ENCODE data around the gene HS3ST3A1.

GRCh38 chr17:13599168-13599577 is 2.6 kb downstream of the HS3ST3A1 start:
- TF ChIP-seq CTCF (conservative IDR thresholded peaks at IDR 0.05; ENCODE audit: low read depth, low read length): no peak
- TF ChIP-seq POLR2A (IDR thresholded peaks at IDR 0.05; ENCODE audit: low read depth, low read length): no peak
- TF ChIP-seq NFE2L2 (IDR thresholded peaks at IDR 0.05; ENCODE audit: low read depth, low read length): no peak
- TF ChIP-seq MXI1 (IDR thresholded peaks at IDR 0.05; ENCODE audit: borderline replicate concordance, low read depth, low read length): no peak
- TF ChIP-seq RFX5 (IDR thresholded peaks at IDR 0.05; ENCODE audit: low read depth, low read length): no peak
- no peak for TF ChIP-seq RAD21 (IDR thresholded peaks at IDR 0.05; ENCODE audit: low read length)
- TF ChIP-seq, protein P1, sequence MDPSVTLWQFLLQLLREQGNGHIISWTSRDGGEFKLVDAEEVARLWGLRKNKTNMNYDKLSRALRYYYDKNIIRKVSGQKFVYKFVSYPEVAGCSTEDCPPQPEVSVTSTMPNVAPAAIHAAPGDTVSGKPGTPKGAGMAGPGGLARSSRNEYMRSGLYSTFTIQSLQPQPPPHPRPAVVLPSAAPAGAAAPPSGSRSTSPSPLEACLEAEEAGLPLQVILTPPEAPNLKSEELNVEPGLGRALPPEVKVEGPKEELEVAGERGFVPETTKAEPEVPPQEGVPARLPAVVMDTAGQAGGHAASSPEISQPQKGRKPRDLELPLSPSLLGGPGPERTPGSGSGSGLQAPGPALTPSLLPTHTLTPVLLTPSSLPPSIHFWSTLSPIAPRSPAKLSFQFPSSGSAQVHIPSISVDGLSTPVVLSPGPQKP (IDR thresholded peaks at IDR 0.05; ENCODE audit: borderline replicate concordance, low read depth, low read length): no peak
- no peak for TF ChIP-seq RCOR1 (IDR thresholded peaks at IDR 0.05; ENCODE audit: insufficient replicate concordance, low read length)
